ENCODE results near the gene DOLK.
A peak's percentile ranks its signal among the peaks of the same experiment; 100 is the strongest.

The DOLK gene

GRCh38 chr9:128933731-128934130 lies 13.7 kb downstream of the DOLK start:
- no peak for FAIRE-seq
- no peak for DNase-seq (ENCODE audit: low spot score)

GRCh38 chr9:128929560-128929959 lies 17.8 kb downstream of the DOLK start:
- FAIRE-seq (no peak), DNase-seq (ENCODE audit: low spot score) (no peak)

GRCh38 chr9:128928624-128929023 lies 18.8 kb downstream of the DOLK start:
- no peak for DNase-seq (ENCODE audit: low spot score)
- no peak for FAIRE-seq

GRCh38 chr9:128927731-128928411 lies 19.5 kb downstream of the DOLK start:
- FAIRE-seq, result no peak
- DNase-seq (ENCODE audit: low spot score), result peak; percentile 54

- DNase-seq (ENCODE audit: low spot score), result no peak
- no peak for FAIRE-seq
Observed at GRCh38 chr9:128923493-128923883, 23.9 kb downstream of the DOLK start.

GRCh38 chr9:128921881-128922763 lies 25.3 kb downstream of the DOLK start:
- no peak for DNase-seq (ENCODE audit: low spot score)
- FAIRE-seq, result no peak

- FAIRE-seq (no peak), DNase-seq (ENCODE audit: low spot score) (no peak)
Observed at GRCh38 chr9:128920381-128921058, 26.9 kb downstream of the DOLK start, which contains the start of gene PHYHD1. Gene PHYHD1, plus strand, starts transcription at chr9:128920982. Its CDS starts 1,342 bp downstream, at chr9:128922324.

GRCh38 chr9:128919402-128920089 lies 27.9 kb downstream of the DOLK start:
- no peak for DNase-seq (ENCODE audit: low spot score)
- FAIRE-seq, result no peak

GRCh38 chr9:128918921-128919320 lies 28.5 kb downstream of the DOLK start:
- FAIRE-seq, result no peak
- DNase-seq (ENCODE audit: low spot score), result no peak

- DNase-seq (ENCODE audit: low spot score), result no peak
- FAIRE-seq, result no peak
Observed at GRCh38 chr9:128917151-128917849, 30.1 kb downstream of the DOLK start.

GRCh38 chr9:128916745-128917144 lies 30.7 kb downstream of the DOLK start:
- FAIRE-seq, result no peak
- no peak for DNase-seq (ENCODE audit: low spot score)

- DNase-seq (ENCODE audit: low spot score) (no peak), FAIRE-seq (no peak)
Observed at GRCh38 chr9:128916204-128916603, 31.2 kb downstream of the DOLK start.

GRCh38 chr9:128913995-128914772 lies 33.2 kb downstream of the DOLK start:
- FAIRE-seq (no peak), DNase-seq (ENCODE audit: low spot score) (no peak)

- no peak for FAIRE-seq
- DNase-seq (ENCODE audit: low spot score), result no peak
Observed at GRCh38 chr9:128913048-128913900, 34.1 kb downstream of the DOLK start.

GRCh38 chr9:128912270-128912853 lies 35.0 kb downstream of the DOLK start:
- FAIRE-seq (no peak), DNase-seq (ENCODE audit: low spot score) (peak; percentile 95)

- FAIRE-seq, result peak; percentile 17
- DNase-seq (ENCODE audit: low spot score), result peak; percentile 93
Observed at GRCh38 chr9:128911529-128912035, 35.8 kb downstream of the DOLK start.

- no peak for FAIRE-seq
- DNase-seq (ENCODE audit: low spot score), result no peak
Observed at GRCh38 chr9:128910906-128911305, 36.5 kb downstream of the DOLK start.

GRCh38 chr9:128909859-128910258 lies 37.5 kb downstream of the DOLK start:
- FAIRE-seq (no peak), DNase-seq (ENCODE audit: low spot score) (no peak)

Measured in RCC 7860 (cell line).